Right renal pelvis (tissue), 4 donors: ENCODE results near the gene TJAP1. TPM values are rescaled to one million over a fixed set of nuclear protein-coding genes. Genes with fewer than 3 reads are reported as not detected.
A peak's percentile ranks its signal among the peaks of the same experiment; 100 is the strongest.

Experiments used
- DNase-seq, 4 donors: peaks; one replicate each; pipeline ENCODE4 v3.0.0-alpha.2; 2013; ENCODE audit warnings: low read depth in 4 of 4, low spot score in 3 of 4, missing footprints in 1 of 4
- polyA plus RNA-seq, 4 donors: library from polyadenylated mRNA; unstranded; fragments of 120-200 nt; gene quantifications; one replicate each; pipeline ENCODE4 v1.2.1, GENCODE V29; 2013; ENCODE audit not compliant: insufficient read length in 4 of 4

The TJAP1 gene
- polyA plus RNA-seq, 4 donors, result 27.4 to 35.7 (median 32.0) TPM

DNA sequence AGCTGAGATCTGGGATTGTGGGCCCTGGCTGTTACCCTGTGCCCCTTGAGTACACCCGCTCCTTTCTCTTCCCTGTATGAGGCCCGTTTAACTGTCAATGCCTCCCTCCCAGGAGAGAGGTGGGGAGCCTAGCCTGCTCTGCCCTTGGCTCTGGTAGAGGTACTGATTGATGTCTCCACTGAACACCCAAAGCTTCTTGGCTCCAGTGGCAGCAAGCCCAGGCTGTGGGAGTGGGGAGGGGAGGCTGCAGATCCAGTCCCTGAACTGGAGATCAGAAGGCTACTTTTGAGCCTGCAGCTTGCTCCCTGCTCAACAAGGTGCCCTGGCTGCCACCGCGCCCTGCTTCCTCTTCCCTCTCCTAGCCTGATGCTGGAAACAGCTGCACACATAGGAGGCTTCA is 25.3 kb downstream of the TJAP1 start:
- DNase-seq, result no peak

DNA sequence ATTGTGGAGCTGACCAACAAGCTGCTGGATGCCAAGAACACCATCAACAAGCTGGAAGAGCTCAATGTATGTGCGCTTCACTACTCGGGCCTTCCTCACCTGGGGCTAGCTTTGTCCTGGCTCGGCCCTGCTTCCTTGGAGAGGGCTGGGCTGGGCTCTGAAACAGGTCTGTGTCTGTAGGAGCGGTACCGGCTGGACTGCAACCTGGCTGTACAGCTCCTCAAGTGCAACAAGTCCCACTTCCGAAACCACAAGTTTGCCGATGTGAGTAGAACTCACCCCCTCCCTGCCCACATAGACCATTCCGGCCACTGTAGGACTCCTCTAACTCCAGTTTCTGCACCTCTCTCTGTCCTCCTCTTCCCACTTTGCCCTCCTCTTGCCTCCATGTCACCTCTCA is 26.1 kb downstream of the TJAP1 start:
- no peak for DNase-seq

DNA sequence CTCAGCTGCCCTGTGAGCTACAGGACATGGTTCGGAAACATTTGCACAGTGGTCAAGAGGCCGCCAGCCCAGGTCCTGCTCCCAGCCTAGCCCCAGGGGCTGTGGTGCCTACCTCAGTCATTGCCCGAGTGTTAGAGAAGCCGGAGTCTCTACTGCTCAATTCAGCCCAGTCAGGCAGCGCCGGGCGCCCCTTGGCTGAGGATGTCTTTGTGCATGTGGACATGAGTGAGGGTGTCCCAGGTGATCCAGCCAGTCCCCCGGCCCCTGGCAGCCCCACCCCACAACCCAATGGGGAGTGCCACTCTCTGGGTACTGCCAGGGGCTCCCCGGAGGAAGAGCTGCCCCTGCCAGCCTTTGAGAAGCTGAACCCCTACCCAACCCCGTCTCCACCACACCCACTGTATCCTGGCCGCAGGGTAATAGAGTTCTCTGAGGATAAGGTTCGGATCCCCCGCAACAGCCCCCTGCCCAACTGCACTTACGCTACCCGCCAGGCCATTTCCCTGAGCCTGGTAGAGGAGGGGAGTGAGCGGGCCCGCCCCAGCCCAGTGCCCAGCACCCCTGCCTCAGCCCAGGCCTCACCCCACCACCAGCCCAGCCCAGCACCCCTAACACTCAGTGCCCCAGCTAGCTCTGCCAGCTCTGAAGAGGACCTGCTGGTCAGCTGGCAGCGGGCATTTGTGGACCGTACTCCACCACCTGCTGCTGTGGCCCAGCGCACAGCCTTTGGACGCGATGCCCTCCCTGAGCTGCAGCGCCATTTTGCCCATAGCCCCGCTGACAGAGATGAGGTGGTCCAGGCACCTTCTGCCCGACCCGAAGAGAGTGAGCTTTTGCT is 27.6 kb downstream of the TJAP1 start:
- no peak for DNase-seq

DNA sequence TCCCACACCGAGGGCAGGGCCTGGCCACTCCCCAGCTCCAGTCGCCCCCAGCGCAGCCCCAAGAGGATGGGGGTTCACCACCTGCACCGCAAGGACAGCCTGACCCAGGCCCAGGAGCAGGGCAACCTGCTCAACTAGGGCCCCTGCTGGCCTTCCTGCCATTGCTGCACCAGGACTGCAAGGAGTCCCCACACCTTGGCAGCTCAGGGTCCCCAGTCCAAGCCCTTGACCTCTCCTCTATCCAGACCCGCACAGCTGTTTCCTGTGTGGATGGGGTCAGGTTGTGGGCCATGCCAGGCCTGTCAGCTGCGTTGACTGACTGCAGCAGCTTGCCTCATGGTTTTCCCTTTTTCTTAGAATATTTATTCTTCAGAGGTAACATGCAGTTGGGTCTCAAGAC is 28.3 kb downstream of the TJAP1 start:
- DNase-seq, result no peak

DNA sequence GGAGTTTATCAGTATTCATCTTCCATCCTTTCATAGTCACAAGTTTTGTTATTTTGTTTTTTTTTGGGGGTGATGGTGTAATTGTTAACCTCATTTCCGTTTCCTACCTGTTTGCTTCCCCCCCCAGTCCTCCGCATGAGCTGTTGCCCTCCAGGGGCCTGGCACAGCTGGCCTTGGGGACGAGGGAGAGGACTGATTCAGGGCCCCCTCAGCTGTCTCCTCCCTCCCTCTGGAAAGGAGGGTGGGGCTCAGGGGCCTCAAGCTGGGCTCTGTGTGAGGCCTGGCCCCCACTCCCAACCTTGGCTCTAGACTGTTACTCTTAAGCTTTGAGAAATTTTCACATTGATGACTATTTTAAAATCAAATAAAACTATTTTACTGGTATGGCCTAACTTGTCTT is 28.8 kb downstream of the TJAP1 start:
- DNase-seq, result no peak

DNA sequence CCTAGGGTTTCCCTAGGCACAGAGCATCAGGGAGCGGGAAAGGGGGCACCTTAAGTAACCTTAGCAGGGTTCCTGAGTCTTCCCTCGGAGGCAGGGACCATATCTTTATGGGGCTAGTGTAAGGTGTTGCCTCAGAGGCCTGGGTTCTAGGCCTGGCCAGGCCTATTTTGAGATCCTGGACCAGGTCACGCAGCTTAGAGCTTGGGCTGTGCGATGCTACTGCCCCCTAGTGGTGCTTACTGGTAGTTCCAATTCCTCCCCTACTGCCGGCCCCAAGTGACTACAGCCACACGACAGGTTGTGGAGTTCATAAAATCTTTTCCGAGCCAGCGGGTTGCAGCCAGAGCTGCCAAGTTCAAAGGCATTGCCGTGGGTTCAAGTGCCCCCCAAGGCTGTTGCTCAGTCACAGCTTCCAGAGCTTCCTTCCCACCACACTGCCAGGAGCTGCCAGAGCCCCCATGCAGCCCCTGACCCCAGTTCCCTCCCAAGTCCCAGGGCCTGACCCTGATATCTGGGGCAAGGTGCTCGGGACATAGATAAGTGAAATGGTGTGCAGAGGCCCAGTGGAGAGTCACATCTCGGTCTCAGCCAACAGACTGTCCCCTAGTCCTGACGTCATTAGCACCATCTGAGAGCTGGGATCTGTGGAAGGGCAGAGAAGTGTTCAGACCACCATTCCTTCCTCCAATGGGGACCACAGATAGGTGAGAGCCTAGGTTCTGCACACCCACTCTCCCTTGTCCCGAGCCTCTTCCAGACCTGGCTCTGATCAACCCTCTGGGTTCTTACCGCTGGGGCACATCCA is 29.5 kb downstream of the TJAP1 start:
- peak; percentile 73 to 79 (median 76) for DNase-seq

DNA sequence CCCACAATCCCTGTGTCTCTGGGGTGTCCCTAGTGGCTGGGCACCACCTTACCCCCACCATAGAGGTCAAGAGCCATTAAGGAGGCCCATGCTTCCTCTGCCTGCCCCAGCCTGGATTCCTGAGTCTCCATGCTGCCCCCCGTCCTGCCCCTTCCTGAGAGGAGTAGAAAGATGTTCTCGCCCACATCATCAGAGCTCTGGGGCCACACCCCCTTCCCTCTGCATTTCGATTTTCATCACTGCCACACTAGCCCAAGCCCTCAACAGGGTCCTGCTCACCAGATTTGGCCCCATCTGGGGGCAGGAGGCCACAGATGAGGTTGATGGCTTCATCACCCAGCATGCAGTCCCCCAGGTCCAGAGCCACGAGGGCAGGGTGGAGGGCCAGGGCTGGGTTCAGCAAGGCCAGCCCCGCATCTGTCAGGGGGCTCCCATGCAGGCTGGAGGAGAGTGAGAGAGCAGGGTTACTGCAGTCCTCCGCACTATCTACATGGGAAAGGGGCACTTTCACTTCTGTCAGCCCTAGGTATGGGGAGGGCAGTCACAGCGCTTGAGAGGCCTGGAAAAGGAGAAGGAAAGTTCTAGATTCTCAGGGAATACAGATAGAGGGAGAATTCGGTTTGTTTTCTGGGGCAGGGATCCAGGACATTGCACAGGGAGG is 31.2 kb downstream of the TJAP1 start:
- DNase-seq, result no peak

DNA sequence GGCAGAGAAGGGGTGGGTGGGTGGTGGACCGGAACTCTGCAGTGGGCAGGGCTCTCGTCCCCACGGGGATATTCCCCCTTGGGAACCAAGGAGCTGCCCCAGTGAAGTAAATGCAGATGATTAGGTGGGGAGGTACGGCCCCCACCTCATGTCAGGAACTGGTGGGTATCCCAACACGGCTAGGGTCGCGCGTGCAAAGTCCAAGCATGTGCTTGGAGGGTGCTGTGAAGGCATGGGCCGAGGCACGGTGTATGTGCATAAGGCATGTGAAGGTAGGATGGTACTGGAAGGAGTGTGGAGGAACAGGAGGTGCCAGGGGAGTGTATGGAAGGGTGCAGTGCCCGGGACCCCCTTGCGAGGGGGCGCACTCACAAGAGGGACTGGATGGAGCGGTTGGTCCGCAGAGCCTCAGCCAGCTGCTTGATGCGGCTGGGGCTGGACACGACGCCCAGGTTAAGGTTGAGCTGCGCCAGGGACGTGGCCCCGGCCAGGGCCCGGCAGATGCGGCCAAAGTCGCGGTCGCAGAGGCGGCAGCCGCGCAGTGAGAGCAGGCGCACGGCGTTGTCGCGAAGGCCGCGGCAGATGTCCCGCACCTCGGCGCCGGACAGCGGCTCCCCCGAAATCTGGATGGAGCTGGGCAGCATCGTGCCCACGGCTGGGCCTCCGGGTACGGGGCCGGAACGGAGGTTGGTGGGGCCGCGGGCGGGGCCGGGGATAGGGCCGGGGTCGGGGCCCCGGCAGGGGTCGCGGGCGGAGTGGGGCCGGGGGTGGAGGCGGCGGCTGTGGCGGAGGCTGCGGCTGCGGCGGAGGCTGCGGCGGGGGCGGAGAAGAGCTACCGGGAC is 32.0 kb downstream of the TJAP1 start:
- DNase-seq, result no peak

DNA sequence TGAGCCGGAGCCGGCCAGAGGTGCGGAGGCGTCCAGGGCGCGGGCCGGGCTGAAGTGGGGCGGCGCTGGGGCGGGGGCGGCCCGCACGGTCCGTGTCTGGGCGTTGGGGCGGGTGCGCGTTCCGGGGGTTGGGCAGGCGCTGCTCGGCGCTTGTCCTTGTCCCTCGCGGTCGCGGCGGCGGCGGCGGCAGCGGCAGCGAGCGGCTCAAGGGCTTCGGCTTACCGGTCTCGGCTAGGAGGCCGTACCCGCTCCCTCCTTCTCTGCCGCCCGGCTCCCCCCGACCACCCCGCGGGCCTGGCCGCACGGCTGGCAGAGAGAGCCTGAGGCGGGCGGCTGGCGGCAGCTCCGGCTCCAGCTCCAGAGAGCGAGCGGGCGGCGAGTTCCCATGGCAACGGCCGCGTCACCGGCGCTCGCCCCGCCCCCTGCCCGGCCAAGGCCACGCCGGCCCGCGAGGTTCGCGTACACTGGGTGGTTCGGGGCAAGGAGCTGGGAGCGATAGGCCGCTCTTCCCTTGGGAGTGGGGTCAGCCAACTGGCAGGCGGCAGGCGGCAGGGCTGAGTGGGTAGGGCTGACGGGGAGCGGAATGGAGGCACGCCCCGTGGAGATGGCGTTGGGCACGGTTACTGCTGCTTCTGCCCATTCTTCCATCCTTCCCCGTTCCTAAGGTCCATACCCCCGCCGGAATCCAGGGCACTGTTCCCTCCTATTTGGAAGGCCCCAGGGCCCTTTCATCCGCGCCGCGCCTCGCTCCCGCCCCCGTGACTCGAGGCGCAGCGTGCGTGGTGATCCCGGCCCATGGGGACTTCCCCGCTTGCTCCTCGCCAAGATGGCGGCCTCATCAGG is 32.8 kb downstream of the TJAP1 start, which contains the start of gene LRRC73:
Gene LRRC73, minus strand, starts transcription at position 363 of the 843 bp plus-strand sequence. CDS start 561 bp downstream, outside the sequence.
- peak; percentile 41 to 74 (median 58) for DNase-seq

DNA sequence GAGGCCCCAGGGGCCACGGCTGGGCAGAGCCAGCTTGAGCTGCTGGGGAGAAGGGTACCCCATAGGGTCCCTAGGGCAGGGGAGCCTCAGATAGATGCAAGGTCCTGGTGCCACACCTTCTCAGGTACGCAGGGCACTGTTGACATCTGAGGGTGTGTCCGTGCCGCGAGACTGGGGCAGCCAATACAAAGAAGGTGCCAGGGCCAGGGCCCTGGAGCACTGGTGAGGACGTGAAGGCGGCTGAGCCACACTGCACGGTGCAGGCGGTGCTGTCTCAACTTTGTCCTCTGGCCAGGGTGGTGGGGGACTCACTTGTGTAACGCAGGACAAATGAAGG is 33.4 kb downstream of the TJAP1 start:
- DNase-seq, result no peak

DNA sequence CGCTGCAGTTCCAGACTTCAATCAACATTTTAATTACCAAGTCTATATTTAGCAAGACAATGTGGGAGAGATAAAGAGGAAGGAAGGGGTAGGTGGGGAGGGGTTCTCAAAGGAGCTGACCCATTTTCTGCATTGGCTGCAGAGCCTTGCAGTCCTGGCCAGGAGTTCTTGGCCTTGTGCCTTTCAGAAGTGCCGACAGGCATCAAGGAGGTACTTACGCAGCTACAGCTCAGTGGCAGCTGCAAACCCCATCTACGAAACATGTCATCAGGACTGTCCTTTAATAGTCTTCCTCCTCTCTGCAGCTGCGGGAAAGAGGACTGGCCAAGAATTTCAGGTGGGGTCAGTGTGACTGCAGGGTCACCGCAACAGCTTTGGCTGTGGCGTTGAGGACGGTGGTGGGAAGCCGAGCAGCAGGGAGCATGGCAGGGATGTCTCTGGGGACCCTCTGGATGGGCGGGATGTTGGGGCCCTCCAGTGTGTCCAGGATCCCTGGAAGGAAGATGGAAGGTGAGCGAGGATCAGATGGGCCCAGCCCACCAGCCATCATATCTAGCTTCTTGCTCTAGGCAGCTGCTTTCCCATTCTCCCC is 34.5 kb downstream of the TJAP1 start:
- no peak for DNase-seq

DNA sequence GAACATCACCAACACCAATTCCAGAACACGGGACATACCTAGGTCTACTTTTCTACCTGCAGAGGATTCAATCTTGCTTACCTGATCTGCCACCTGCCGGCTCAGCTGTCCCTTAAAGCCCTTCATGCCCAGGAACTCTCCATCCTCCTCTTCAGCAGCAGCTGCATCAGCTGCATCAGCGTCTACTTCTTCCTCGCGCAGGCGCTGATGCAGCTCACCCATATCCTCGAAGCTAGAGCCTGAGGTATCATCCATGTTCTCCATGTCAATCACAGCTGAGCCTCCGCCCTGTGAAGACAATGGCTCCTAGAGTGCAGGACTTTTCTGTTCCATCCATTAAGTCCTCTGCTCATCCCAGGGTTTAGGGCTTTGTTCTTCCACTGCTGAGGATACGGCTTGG is 38.4 kb downstream of the TJAP1 start:
- DNase-seq, result no peak

DNA sequence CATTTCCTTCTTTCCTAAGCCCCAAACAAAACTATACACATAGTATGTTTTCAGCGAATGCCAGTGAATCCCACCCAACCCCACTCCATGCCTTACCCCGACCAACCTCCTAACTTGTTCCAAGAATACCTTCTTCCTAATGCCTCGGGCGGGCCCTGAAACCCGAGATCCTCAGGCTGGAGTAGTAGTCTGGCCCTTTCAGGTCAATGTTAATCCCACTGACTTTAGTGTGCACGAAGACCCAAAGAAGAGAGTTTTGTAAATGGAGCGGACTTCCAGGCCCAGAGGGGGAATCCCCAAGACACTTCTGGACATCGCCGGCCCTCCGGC is 39.0 kb downstream of the TJAP1 start:
- DNase-seq, result no peak

DNA sequence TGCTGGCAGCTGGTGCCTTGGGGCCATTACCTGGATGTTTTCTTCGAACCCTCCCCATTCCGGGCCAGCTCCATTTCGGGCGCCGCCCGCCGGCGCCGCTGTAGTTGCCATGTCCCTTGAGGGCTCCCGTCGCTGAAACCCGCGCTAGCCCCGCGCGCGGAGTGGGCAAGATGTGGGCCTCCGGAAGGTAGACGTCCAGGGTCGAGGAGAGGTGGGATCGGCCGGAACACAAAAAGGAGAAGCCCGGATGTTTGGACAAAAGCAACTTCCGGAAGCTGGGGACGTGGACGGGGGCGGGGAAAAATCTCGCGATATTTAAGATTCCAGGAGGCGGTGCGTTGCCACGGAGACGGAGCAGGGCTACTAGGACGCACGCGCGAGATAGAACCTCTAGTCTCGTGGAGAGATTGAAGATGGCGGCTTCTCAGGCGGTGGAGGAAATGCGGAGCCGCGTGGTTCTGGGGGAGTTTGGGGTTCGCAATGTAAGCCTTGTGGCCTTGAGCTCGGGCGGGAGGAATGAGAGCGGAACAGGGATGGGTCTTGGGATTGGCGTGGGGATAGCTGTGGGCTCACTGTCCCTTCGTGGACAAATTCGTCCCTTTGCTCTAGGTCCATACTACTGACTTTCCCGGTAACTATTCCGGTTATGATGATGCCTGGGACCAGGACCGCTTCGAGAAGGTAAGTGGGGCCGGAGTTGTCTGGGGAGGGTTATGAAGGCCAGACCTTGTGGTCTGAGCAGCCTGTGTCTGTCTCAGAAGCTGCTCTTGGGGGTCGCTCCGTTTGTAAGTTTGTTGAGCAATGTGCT is 39.5 kb downstream of the TJAP1 start, which contains the start of the genes POLR1C and YIPF3:
Gene POLR1C, plus strand, starts transcription at position 393 of the 808 bp plus-strand sequence. Its CDS starts 21 bp downstream, at position 414.
Gene YIPF3, minus strand, starts transcription at position 230 of the 808 bp plus-strand sequence. Its CDS starts 119 bp downstream, at position 111.
- peak; percentile 98 to 99 (median 98) for DNase-seq

DNA sequence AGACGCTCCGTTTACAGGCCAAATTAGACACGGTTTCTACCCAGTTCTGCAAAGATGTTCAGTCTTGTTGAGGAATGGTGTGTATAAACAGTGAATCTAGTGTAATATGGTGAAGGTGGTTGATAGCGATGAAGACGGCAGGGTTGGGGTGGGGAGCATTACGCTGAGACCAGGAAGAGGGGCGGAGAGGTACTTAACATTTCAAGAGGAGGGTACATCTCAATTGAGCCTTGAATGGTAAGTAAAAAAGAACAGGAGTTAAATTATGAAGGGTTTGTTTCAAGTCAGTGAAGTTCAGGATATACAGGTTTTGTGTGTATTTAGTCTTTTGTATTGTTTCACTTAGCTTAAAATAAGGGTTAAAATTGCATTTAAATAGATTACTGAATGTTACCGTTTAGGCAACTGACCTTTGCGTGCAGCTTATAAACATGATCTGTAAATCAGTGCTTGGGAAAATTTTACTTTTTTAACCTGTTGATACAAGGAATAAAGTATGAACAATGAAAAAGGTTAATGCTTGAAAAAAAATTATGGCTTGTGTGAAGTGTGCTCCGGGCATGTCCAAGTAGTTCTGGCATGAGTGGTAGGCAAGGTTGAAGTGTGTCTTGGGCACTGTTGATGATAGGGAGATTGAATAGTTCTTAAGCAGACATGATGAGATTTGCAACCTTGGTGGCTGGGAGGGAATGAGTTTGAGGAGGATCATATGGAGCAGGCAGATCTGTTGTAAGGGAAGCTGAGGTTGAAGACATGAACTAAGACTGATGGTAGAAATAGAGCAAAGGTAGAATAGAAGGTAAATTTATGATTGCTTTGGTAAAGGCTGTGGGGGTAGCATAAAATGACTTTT is 40.4 kb downstream of the TJAP1 start:
- DNase-seq, result no peak

DNA sequence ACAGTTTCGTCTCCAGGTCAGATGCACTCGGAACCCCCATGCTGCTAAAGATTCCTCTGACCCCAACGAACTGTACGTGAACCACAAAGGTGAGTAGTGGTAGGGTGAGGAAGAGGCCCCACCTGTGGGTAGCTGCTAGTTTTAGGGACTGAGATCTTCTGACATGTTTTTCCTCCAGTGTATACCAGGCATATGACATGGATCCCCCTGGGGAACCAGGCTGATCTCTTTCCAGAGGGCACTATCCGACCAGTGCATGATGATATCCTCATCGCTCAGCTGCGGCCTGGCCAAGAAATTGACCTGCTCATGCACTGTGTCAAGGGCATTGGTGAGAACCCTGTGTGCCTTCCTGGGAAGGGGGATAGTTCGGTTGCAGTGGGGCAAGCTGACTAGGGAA is 42.7 kb downstream of the TJAP1 start:
- DNase-seq, result no peak

DNA sequence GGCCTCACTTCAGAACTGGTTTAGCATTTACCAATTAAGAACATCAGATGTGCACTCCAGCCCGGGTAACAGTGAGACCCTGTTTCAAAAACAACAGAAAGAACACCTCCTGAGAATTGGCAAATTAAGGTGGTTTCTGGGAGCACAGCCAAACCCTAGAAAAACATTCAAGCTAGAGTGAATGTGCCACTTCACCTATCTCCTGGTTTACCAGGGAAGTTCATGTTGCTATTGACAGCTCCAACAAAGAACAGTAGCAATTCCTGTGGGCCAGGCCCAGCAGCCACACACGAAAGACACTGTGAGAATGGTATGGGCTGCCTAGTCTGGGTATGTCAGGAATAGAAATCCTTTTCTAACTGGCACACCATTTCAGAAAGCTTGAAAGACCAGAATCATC is 44.5 kb downstream of the TJAP1 start:
- DNase-seq, result no peak
